Activated CD4-positive, CD25-positive, alpha-beta regulatory T cell treated with anti-CD3 and anti-CD28 coated beads, Interleukin-2, amount 50 U/mL, for 72 hours (primary cell): Measurements from ENCODE around the gene HSPB1.
"Not testable (repeated sequence)": the region's sequence is repeated elsewhere in the genome, so short reads cannot be mapped to it uniquely, and the experiment has no call there.

ENCODE experiments used
- DNase-seq: peaks from one replicate; pipeline ENCODE4 v3.0.0; 2021

HSPB1 gene

DNA sequence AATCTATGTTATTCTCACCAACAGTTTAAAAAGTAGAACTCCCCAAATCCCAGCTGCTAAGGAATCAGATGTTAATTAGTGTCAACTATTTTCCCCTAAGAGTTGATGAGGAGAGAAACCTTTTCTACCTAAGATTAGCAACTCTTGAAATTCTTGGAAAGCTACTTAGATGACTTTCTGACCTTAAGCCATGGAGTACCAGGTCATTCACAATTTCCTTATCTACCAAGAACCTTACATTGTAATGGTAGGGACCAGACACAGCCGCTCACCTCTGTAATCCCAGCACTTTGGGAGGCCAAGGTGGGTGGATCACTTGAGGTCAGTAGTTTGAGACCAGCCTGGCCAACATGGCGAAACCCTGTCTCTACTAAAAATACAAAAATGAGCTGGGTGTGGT is 32.9 kb downstream of the HSPB1 start:
- DNase-seq, result not testable (repeated sequence)

- DNase-seq, result no peak
Measured at GRCh38 chr7:76336094-76336493, 33.6 kb downstream of the HSPB1 start.

DNA sequence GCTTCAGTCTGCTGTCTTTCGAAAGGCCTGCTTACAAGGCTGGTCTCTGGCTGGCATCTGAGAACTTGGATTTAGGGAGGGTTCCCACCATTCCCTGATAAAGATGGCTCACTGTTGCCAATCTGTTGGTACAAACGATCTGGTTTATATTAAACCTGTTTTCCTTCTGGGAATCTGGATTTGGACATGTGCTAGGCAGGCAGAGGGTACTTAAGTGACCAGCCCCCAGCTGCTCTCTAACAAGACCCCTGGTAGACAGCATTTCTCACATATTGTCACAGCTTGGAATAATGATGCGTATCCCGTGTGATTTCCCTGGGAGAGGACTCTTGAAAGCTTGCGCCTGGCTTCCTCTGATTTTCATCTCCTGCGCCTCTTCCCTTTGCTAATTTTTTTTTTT is 34.7 kb downstream of the HSPB1 start:
- DNase-seq, result no peak

DNA sequence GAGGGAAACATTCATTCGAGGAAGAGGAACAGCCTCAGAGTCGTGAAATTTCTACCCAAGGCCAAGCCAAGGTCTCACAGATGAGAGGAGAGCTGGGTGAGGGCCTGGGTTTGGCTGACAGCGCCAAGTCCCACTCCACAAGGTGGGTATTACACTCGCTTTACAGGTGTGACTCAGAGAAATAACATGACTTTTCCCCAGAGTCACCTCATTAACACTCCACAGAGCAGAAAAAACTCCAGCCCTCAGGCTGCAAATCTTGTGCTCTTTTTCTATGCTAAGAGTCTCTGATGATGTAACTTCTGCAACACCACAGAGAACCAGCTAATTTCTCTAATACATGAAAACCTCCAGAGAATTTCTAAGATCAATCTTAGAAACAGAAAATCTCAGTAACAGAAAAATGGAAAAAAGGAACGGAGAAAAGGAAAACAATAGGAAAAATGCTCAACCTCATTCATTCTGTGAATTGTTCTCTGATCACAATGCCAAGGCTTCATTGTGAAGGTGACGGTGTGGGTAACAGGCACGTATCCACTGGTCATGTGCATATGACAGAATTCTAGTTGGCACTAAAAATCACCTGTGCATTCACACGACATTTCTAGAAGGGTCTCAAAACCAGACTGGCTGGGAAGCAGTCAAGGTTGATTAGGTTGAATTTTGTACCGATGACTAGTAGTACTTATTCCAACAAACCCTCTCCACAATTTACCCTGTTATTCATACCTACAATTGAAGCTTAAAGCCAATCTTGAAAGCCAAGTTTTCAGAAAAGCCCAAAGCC is 36.0 kb downstream of the HSPB1 start:
- DNase-seq, result no peak

- DNase-seq, result no peak
Measured at GRCh38 chr7:76340617-76341131, 38.2 kb downstream of the HSPB1 start.

GRCh38 chr7:76342222-76342621 is 39.7 kb downstream of the HSPB1 start:
- DNase-seq, result no peak

DNA sequence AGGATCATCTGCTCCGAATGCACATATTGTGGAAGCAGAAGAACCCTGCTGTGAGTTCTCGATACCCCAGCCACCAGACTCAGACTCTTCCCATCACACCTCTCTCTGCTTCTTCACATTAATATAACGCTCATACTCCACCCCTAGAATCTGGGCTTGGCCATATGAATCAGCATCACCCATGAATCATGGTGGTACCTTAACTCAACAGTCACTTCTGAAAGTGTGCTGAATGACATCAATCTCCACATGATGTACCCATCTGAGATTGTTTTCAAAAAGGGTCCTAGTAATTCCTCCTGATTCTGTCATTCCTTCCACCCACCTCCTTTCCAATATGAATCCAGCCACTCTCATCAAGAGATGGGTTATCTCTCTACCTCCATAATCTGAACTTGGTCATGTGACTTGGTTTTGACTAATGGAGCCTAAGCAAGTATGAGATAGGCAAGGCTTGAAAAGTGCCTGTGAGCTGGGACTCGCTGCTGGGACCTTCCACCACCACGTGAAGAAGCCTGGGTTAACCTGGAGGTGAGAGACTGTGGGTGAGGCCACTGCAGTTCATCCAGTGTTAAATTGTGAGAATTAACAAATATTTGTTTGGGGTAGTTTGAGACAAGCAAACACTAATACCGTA is 40.9 kb downstream of the HSPB1 start:
- DNase-seq, result no peak

DNA sequence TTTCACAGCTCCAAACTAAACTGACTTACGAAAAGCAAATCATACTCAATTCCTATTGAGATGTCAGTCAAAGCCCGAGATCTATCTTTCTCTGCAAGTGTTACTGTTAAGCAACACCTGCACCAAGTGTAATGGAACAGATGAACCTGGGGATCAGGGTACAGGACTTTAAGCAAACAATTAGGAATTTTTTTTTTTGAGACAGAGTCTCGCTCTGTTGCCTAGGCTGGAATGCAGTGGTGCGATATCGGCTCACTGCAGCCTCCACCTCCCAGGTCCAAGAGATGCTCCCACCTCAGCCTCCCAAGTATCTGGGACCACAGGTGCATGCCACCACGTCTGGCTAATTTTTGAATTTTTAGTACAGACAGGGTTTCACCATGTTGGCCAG is 41.5 kb downstream of the HSPB1 start:
- no peak for DNase-seq

DNA sequence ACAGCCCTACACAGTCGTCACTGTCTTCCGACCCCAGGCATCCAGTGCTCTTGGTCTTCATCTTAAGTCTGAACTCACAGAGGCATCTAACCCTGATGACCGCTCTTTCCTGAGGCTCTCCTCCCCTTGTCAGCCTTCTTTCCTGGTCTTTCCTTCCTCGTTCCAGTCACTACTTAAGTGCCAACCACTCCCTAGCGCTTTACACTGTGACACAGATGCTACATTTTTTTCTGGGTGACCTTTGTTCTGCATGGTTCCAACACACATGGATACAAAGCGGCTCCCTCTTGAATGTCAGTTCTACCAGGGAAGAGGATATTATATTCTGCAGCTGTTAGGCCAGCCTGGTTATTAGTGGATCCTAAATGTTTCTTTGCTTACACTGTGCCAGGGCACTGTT is 43.6 kb downstream of the HSPB1 start:
- no peak for DNase-seq

DNA sequence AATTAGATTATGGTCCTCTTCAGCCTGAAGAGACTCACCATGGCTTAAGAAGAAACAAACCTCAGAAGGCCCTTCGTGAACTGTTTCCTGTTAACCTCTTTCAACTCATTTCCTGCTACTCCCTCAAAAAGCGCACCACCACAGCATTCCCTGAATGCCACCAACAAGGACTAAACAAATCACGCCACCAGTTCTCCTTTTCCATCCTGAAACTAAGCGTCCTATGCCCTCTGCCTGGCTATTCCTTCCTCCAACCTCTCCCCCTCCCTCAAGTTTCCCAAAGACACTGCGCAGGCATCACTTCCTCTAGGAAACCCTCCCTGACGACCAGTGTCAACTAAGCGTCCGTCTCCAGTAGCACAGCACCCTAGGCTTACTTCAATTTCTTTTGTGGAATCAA is 44.3 kb downstream of the HSPB1 start:
- DNase-seq, result no peak

DNA sequence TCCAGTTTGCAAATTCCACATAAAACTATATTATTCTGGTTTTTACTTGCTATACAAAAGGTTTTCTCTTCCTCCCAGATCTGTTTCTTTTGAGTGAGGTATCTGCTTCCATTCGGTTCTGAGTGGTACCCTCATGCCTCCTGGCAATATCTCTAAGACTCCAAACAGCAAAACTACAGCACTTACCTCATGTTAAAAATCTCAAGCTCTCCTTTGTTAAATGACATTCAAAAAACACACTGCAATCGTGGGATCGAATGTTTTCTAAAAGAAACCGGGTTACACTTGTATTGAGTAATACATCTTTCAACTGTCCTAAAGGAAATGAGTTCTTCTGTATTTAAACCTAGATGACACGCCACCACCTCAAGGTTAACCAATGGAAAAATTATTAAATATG is 45.2 kb downstream of the HSPB1 start:
- DNase-seq, result no peak

DNA sequence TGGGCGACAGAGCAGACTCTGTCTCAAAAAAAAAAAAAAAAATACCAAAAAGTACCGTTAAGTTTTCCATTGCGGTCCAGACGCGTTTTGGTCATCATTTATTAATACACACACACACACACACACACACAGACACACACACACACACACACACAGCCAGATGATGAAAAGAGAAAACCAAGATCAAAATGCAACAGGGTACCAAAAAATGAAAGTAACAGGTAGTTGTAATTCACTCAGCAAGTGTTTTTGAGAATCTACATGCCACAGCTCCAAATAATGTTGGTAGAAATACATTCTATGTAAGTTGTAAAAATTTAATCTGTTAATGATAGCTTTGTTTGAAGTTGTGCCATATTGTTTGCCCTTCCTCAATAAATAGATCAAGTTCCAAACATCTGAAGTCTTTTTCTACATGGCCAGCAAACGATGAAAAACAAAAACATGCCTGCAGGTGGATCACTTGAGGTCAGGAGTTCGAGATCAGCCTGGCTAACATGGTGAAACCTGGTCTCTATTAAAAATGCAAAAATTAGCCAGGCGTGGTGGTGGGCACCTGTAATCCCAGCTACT is 46.9 kb downstream of the HSPB1 start:
- DNase-seq, result no peak

GRCh38 chr7:76351372-76351771 is 48.9 kb downstream of the HSPB1 start:
- no peak for DNase-seq

DNA sequence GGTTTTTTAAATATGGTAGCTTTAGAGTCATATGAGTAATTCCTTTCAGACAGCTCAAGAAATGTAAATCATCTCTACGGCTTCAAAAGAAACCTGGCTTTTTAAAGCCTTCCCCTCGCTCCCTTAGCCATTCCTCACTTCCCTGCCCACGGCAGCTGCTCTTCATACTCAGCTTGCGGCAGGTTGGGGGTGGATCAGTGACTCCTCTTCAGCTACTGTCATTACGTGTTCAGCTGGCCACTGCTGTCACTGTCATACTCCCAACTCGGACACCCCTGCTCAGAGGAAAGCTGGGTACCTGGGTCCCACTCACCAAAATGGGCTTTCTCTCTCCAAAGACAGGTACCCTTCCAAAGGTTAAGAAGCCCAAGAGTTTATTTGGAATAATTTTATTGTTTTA is 49.7 kb downstream of the HSPB1 start:
- DNase-seq, result no peak

- no peak for DNase-seq
Measured at GRCh38 chr7:76353744-76354143, 51.3 kb downstream of the HSPB1 start.
